AG04450 (cell line): ENCODE results near the gene MTERF2. TPM values are rescaled to one million over a fixed set of nuclear protein-coding genes. Genes with fewer than 3 reads are reported as not detected.

Source experiments
- CTCF ChIA-PET: fragments of 300-600, 350-600 bp; formaldehyde crosslinking; extraction: SDS; loops from one replicate; lab custom pipeline; 2022; ENCODE audit warnings: antibody characterized with exemption, inconsistent platforms; lab: Charles Lee
- POLR2A ChIA-PET: fragments of 350-600 bp; formaldehyde crosslinking; extraction: SDS; loops from one replicate; lab custom pipeline; 2021; ENCODE audit warnings: antibody characterized with exemption, inconsistent platforms; lab: Yijun Ruan, JAX
- DNase-seq: peaks from one replicate; pipeline ENCODE4 v3.0.0-alpha.2; 2011; ENCODE audit warnings: low read depth, low spot score
- H3K27ac ChIP-seq: one replicate; pipeline ENCODE4 v1.5.1; 2012; ENCODE audit warnings: low read depth, low read length, control low read depth
- H3K27me3 ChIP-seq: one replicate; pipeline ENCODE4 v1.6.0; 2012; ENCODE audit warnings: low read length; ENCODE audit not compliant: control insufficient read depth, insufficient read depth
- H3K4me3 ChIP-seq: 2 replicates; pipeline ENCODE4 v1.5.1; 2011; ENCODE audit warnings: mild to moderate bottlenecking, low read depth, low read length, control low read depth
- H3K9me3 ChIP-seq: 2 replicates; pipeline ENCODE4 v1.5.1; 2012; ENCODE audit warnings: low read length; ENCODE audit not compliant: control insufficient read depth, insufficient read depth
- CTCF ChIP-seq: IDR thresholded peaks from 2 replicates; pipeline ENCODE4 v1.5.1; 2011; ENCODE audit warnings: low read depth, low read length, control low read depth, inconsistent platforms
- polyA plus RNA-seq: library from polyadenylated mRNA; depleted of rRNA; stranded (reverse); fragments of >200 nt; gene quantifications from 2 replicates; pipeline ENCODE4 v1.2.3, GENCODE V29; 2011; rRNA removed

Gene MTERF2
- polyA plus RNA-seq, 1 experiment = 7.5 TPM

GRCh38 chr12:106945261-106945851 lies 41.6 kb downstream of the MTERF2 start:
- POLR2A ChIA-PET = no interaction called here
- no peak overlapping the region for H3K4me3 ChIP-seq
- CTCF ChIA-PET = no interaction called here

GRCh38 chr12:106942775-106943174 lies 44.2 kb downstream of the MTERF2 start:
- DNase-seq = no peak
- ChIA-PET POLR2A (no interaction called here), CTCF (no interaction called here)
- peaks cover 3% of the 10 kb centered on the region; the same call in 1 of the 2 replicates for H3K9me3 ChIP-seq
- H3K27ac ChIP-seq = no peak overlapping the region
- no peak for TF ChIP-seq CTCF
- no peak overlapping the region for H3K4me3 ChIP-seq
- peaks cover 5% of the 10 kb centered on the region for H3K27me3 ChIP-seq

More at GRCh38 chr12:106945261-106945851, 41.6 kb downstream of the MTERF2 start:
- DNase-seq = no peak
- H3K9me3 ChIP-seq = peaks cover 3% of the 10 kb centered on the region; the same call in 1 of the 2 replicates
- TF ChIP-seq CTCF = no peak
- H3K27ac ChIP-seq = no peak overlapping the region
- H3K27me3 ChIP-seq = peaks cover 5% of the 10 kb centered on the region

GRCh38 chr12:106941481-106942156 lies 45.3 kb downstream of the MTERF2 start:
- POLR2A ChIA-PET = interaction anchor here (1.1 kb wide), 1 partner anchor 14 kb away, joined by 3 read pairs; the partner anchor contains the start of gene TMEM263
- CTCF ChIA-PET = no interaction called here
- Histone ChIP-seq H3K27me3 (peaks cover 5% of the 10 kb centered on the region), H3K4me3 (no peak overlapping the region), H3K9me3 (peaks cover 3% of the 10 kb centered on the region; the same call in 1 of the 2 replicates), H3K27ac (no peak overlapping the region)
- no peak for DNase-seq
- TF ChIP-seq CTCF = no peak

GRCh38 chr12:106934277-106934676 lies 52.7 kb downstream of the MTERF2 start:
- H3K4me3 ChIP-seq = no peak overlapping the region
- H3K9me3 ChIP-seq = no peaks in the 10 kb centered on the region
- CTCF ChIA-PET = no interaction called here
- POLR2A ChIA-PET = no interaction called here
- H3K27me3 ChIP-seq = no peaks in the 10 kb centered on the region
- TF ChIP-seq CTCF = no peak
- DNase-seq = no peak
- no peak overlapping the region for H3K27ac ChIP-seq

Other genes with a start within 250 kb of the MTERF2 start
- gene RIC8B, start 212.5 kb downstream of the MTERF2 start, polyA plus RNA-seq = 9.5 and 11.2 TPM in 2 replicates
- 86.0 and 118 TPM in 2 replicates for gene TMEM263, start 31.2 kb downstream of the MTERF2 start, polyA plus RNA-seq
- 10.3 and 13.7 TPM in 2 replicates for gene CRY1, start 106.4 kb upstream of the MTERF2 start, polyA plus RNA-seq